Activated CD4-positive, alpha-beta T cell treated with anti-CD3 and anti-CD28 coated beads, Interleukin-2, amount 50 U/mL, for 1 hour (primary cell): ENCODE data around the gene ATP10D.

ENCODE experiments used
- DNase-seq: peaks from one replicate; pipeline ENCODE4 v3.0.0-alpha.2; 2020

Gene ATP10D

GRCh38 chr4:47598896-47599295 lies 113.8 kb downstream of the ATP10D start:
- DNase-seq = no peak

- DNase-seq = no peak
These were observed 121.4 kb downstream of the ATP10D start for GRCh38 chr4:47606482-47606881.

DNA sequence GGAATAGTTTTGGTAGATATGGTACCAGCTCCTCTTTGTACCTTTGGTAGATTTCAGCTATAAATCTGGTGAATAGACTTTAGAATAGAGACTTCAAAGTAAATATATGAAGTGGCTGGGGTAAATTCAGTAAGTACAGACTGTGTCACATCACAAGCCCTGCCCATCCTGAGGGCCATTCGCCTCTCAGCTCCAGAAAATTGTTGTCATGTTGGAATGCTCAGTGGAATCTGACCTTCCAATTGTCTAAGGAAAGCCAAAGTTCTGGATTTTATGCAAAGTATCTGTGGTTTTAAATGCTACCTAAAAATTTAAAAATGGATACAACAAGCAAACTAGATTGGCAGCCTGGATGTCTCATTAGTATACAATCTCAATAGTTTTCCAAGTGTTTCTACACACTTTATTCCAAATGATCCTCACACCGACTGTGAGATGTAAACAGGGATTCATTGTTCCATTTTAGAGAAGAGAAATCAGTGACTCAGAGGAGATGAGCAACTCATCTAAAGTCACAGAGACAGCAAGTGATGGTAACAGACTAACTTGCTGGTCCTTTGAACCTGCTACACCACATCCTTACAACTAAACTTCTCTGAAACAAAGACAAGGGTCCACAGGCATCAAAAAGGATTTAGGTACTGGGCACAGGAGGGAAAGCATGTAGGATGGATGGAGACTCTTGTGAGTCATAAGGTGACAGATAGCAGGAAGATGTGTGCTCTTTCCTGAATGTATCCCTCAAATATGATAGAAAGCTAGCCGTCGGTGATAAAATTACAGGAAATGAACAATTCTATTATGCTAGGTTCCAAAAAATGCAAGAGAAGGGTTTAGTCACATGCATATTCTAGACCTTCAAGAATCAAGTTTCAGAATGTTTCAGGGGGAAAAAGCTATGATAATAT lies 127.3 kb downstream of the ATP10D start:
- DNase-seq = no peak

GRCh38 chr4:47615385-47615784 lies 130.3 kb downstream of the ATP10D start:
- no peak for DNase-seq

- no peak for DNase-seq
These were observed 132.5 kb downstream of the ATP10D start for GRCh38 chr4:47617607-47618006.

DNA sequence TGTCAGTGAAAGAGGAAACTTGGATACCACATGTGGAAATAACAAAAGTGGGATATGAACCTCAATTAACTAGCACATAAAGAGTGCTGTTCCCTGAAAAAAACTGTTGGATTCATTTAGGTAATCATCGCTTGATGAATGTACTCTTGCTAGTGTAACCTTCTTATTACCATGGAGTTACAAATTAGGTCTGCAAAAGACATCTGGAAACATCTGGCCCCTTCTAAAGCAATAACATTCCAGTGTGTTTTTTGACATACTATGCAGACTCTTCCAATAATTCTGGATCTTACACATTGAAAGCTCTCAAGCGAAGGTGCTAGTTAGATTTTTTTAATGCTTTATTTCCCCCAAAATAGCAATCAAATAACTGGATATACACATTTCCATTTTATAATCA lies 134.6 kb downstream of the ATP10D start:
- no peak for DNase-seq

DNA sequence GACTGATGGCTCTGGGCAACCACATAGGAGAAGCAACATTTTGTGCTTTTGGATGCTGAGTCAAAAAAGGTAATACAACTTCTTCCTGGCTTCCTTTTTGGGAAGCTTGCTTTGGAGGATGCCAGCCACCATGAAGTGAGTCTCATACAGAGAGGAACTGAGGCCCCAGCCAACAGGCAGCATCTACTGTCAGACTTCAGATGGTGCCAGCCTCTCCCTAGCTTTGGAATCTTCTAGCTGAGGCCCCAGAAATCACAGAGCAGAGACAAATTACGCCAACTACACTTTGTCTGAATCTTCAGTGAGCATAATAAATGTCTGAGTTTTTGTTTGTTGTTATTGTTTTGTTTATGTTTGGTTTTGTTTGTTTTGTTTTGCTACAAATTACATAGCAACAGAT lies 136.1 kb downstream of the ATP10D start:
- no peak for DNase-seq

- DNase-seq = no peak
These were observed 139.0 kb downstream of the ATP10D start for GRCh38 chr4:47624031-47624441.

DNA sequence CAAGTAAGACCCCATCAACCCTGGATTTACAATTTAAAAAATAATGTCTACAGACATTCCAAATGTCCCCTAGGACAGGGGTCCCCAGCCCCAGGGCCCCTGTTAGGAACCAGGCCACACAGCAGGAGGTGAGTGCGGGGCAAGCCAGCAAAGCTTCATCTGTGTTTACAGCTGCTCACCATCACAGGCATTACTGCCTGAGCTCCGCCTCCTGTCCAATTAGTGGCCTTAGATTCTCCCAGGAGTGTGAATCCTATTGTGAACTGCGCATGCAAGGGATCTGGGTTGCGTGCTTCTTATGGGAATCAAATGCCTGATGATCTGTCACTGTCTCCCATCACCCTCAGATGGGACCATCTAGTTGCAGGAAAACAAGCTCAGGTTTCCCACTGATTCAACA lies 146.1 kb downstream of the ATP10D start:
- no peak for DNase-seq

DNA sequence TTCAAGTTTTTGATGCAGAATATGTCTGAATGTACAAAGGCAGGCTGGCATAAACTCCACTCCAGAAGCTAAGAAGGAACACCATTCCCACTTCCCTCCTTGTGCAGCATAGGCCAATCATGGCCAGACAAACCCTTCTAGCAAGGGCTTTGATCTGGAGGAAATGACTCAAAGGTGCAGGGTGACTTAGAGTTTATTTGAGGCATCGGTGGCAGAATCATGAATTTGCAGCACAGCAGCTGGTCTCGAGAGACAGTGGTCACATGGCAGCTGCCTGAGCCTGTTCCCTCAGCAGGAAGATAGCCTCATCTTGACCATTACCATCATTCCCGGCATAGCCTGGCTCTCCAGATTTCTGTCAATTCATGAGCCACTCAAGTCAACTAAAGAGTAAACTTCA lies 154.5 kb downstream of the ATP10D start:
- DNase-seq = no peak

GRCh38 chr4:47640911-47641310 lies 155.8 kb downstream of the ATP10D start:
- no peak for DNase-seq

GRCh38 chr4:47641755-47642154 lies 156.7 kb downstream of the ATP10D start:
- DNase-seq = no peak

DNA sequence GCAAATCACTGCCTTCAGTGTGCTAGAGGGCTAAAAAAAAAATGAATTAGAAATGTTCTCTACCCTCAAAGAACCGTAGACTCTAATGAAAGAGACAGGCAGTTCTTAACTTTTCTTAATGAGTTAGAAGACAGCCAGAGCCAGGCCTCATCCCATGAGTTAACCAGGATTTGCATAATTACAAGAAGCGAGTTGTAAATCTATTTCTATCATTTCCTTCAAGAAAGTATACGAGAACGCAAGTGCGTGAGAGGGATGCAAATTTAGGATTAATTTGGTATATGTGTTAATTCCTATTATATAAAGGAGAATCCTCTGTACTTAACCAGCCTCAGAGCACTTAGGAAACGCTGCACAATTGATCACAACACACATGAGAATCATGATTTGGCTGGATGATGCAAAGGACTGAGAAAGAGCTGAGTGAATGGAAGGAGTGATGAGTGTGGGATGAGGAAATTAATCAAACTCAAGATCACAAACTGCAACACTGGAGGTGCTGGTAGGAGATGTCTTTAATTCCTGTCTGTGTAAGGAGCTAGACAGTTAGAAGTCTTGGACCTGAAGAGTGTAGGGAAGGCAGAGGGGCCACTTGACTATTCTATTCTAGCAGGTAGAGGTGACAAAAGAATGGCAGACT lies 157.2 kb downstream of the ATP10D start:
- no peak for DNase-seq
